Liver (tissue), 2 donors: ENCODE data around the gene SNX13.

Experiments
- CTCF ChIP-seq: fragments of 150-350 bp; IDR thresholded peaks from 2 replicates; pipeline ENCODE4 v1.5.1; 2017; ENCODE audit warnings: improper control_type of control experiment, low read depth, low read length; ENCODE audit not compliant: missing input control
- ZBTB33 ChIP-seq: IDR thresholded peaks from 2 replicates; pipeline ENCODE4 v1.6.1; 2016; ENCODE audit warnings: antibody characterized with exemption
- donor health status: healthy.

- no peak for TF ChIP-seq CTCF
- no peak for TF ChIP-seq ZBTB33
Observed at GRCh38 chr7:17943006-17943405, 2.7 kb upstream of the SNX13 start.
